Keratinocyte (primary cell): ENCODE results near the gene PRR36. TPM values are rescaled to one million over a fixed set of nuclear protein-coding genes. Genes with fewer than 3 reads are reported as not detected.
A peak's percentile ranks its signal among the peaks of the same experiment; 100 is the strongest.

ENCODE experiments used
- DNase-seq: peaks from one replicate; pipeline ENCODE4 v3.0.0-alpha.2; 2011; ENCODE audit warnings: low read depth, missing footprints, low spot score
- FAIRE-seq: peaks from 2 replicates; lab custom pipeline; 2011; peaks lifted over from hg19 to GRCh38; lab: Jason Lieb, UNC
- H2AFZ ChIP-seq: 2 replicates; pipeline ENCODE4 v1.6.0; 2012; ENCODE audit warnings: low read length, control low read depth, inconsistent platforms; ENCODE audit not compliant: control insufficient read depth
- H3K27ac ChIP-seq: 2 replicates; pipeline ENCODE4 v1.5.1; 2011; ENCODE audit warnings: low read length; ENCODE audit not compliant: control insufficient read depth, insufficient read depth
- H3K27me3 ChIP-seq: 3 replicates; pipeline ENCODE4 v1.6.0; 2011; ENCODE audit warnings: low read length; ENCODE audit not compliant: control insufficient read depth, insufficient read depth; ENCODE audit errors: extremely low read depth
- H3K36me3 ChIP-seq, 2 experiments: 2 replicates in 1 of 2; 3 replicates in 1 of 2; pipeline ENCODE4 v1.5.1; 2011; ENCODE audit warnings: low read length in 2 of 2, mild to moderate bottlenecking in 1 of 2; ENCODE audit not compliant: control insufficient read depth in 2 of 2, insufficient read depth in 2 of 2; ENCODE audit errors: extremely low read depth in 1 of 2
- H3K4me1 ChIP-seq: 3 replicates; pipeline ENCODE4 v1.5.1; 2011; ENCODE audit warnings: low read length; ENCODE audit not compliant: control insufficient read depth, insufficient read depth; ENCODE audit errors: extremely low read depth
- H3K4me2 ChIP-seq: 3 replicates; pipeline ENCODE4 v1.6.0; 2011; ENCODE audit warnings: low read depth, low read length; ENCODE audit not compliant: control insufficient read depth, insufficient read depth; ENCODE audit errors: extremely low read depth
- H3K4me3 ChIP-seq, 3 experiments: fragments of 200-600 bp in 1 of 3; sonication (generic) in 1 of 3; 2 replicates in 2 of 3; 3 replicates in 1 of 3; pipeline ENCODE4 v1.5.1; 2011 to 2016; ENCODE audit warnings: low read length in 3 of 3, mild to moderate bottlenecking in 3 of 3, control low read depth in 2 of 3, inconsistent platforms in 1 of 3, low read depth in 1 of 3, mixed read lengths in 1 of 3, mixed run types in 1 of 3, moderate library complexity in 1 of 3; ENCODE audit not compliant: control insufficient read depth in 2 of 3, insufficient read depth in 2 of 3; ENCODE audit errors: extremely low read depth in 1 of 3
- H3K79me2 ChIP-seq: 2 replicates; pipeline ENCODE4 v1.6.0; 2012; ENCODE audit warnings: low read length; ENCODE audit not compliant: control insufficient read depth, insufficient read depth
- H3K9ac ChIP-seq: 3 replicates; pipeline ENCODE4 v1.6.0; 2011; ENCODE audit warnings: low read length; ENCODE audit not compliant: control insufficient read depth, insufficient read depth; ENCODE audit errors: extremely low read depth
- H3K9me1 ChIP-seq: 3 replicates; pipeline ENCODE4 v1.6.0; 2011; ENCODE audit warnings: low read length; ENCODE audit not compliant: control insufficient read depth, insufficient read depth; ENCODE audit errors: extremely low read depth
- H3K9me3 ChIP-seq: 2 replicates; pipeline ENCODE4 v1.5.1; 2012; ENCODE audit warnings: low read depth, low read length; ENCODE audit not compliant: control insufficient read depth
- H4K20me1 ChIP-seq: 3 replicates; pipeline ENCODE4 v1.6.0; 2011; ENCODE audit warnings: low read length; ENCODE audit not compliant: control insufficient read depth, insufficient read depth; ENCODE audit errors: extremely low read depth
- CTCF ChIP-seq, 3 experiments: IDR thresholded peaks in 1 of 3; conservative IDR thresholded peaks in 1 of 3; optimal IDR thresholded peaks in 1 of 3; 2 replicates in 2 of 3; 3 replicates in 1 of 3; pipeline versions ENCODE3 to v1.5.1; 2011; ENCODE audit warnings: low read length in 3 of 3, mild to moderate bottlenecking in 3 of 3, moderate library complexity in 2 of 3, control low read depth in 1 of 3, inconsistent platforms in 1 of 3; ENCODE audit not compliant: insufficient read depth in 2 of 3; ENCODE audit errors: extremely low read depth in 1 of 3
- EZH2 ChIP-seq: IDR thresholded peaks from one replicate; pipeline ENCODE4 v1.6.1; 2012; ENCODE audit warnings: inconsistent platforms, mild to moderate bottlenecking, low read length, moderate library complexity
- dilution Hi-C: fragments of 300-500 bp; cut with MboI; formaldehyde crosslinking; loops from one replicate; pipeline ENCODE4 v1.7.0; 2020; ENCODE audit warnings: low sequenced_read_pairs; ENCODE audit not compliant: extremely low pct_ligation_motif_present
- polyA plus RNA-seq, 5 experiments: library from polyadenylated mRNA; depleted of rRNA in 3 of 5; stranded (reverse) in 3 of 5; stranded (forward) in 1 of 5; unstranded in 1 of 5; fragments of >200 nt; gene quantifications; 1 replicate in 1 of 5; 2 replicates in 3 of 5; 3 replicates in 1 of 5; pipeline versions ENCODE4 v1.2.1 to v1.2.3, GENCODE V29; 2011 to 2012; ENCODE audit warnings: missing spikeins in 2 of 5, low read depth in 1 of 5, low replicate concordance in 1 of 5

The PRR36 gene
- polyA plus RNA-seq, 1 donor (not counting 4 experiments of a cell fraction or from before 2014, with no cell fraction given): not detected

- H2AFZ ChIP-seq: no peak overlapping the region
- H3K9me3 ChIP-seq: no peaks in the 10 kb centered on the region
- no peaks in the 10 kb centered on the region for H3K27me3 ChIP-seq
- H3K4me2 ChIP-seq: no peak overlapping the region
- no peak for TF ChIP-seq CTCF (optimal IDR thresholded peaks at IDR 0.05 in 1 of 3, IDR thresholded peaks at IDR 0.05 in 1 of 3, conservative IDR thresholded peaks at IDR 0.05 in 1 of 3; ENCODE audit: extremely low read depth in 1 of 3, insufficient read depth in 2 of 3, low read length in 3 of 3)
- no peak for TF ChIP-seq EZH2
- no peak for DNase-seq
- no peaks in the 10 kb centered on the region for H3K9me1 ChIP-seq
- no peaks in the 10 kb centered on the region for H3K36me3 ChIP-seq
- no peaks in the 10 kb centered on the region for H4K20me1 ChIP-seq
- H3K4me1 ChIP-seq: peaks cover 22% of the 10 kb centered on the region
- dilution Hi-C loops: no loop called here
- FAIRE-seq: no peak
- no peak overlapping the region for H3K27ac ChIP-seq
- H3K9ac ChIP-seq: no peak overlapping the region
- no peak overlapping the region for H3K4me3 ChIP-seq
- H3K79me2 ChIP-seq: no peaks in the 10 kb centered on the region
Observed at GRCh38 chr19:7866399-7867091, 7.6 kb downstream of the PRR36 start.

GRCh38 chr19:7865262-7865911, 8.8 kb downstream of the PRR36 start:
- no peak overlapping the region for H3K27ac ChIP-seq
- H3K9me3 ChIP-seq: no peaks in the 10 kb centered on the region
- no peak overlapping the region for H3K4me3 ChIP-seq
- H3K27me3 ChIP-seq: no peaks in the 10 kb centered on the region
- no peak overlapping the region for H2AFZ ChIP-seq
- H3K9ac ChIP-seq: peak overlapping the region; percentile 33
- TF ChIP-seq EZH2 (no peak), CTCF (optimal IDR thresholded peaks at IDR 0.05 in 1 of 3, IDR thresholded peaks at IDR 0.05 in 1 of 3, conservative IDR thresholded peaks at IDR 0.05 in 1 of 3; ENCODE audit: extremely low read depth in 1 of 3, insufficient read depth in 2 of 3, low read length in 3 of 3) (peak in 2 of 3 experiments; percentile 12 to 19)
- FAIRE-seq (no peak), DNase-seq (no peak)
- peaks cover 0 to 3% of the 10 kb centered on the region in 2 experiments for H3K36me3 ChIP-seq
- peak overlapping the region; percentile 45 for H3K4me2 ChIP-seq
- no peaks in the 10 kb centered on the region for H3K9me1 ChIP-seq
- H3K4me1 ChIP-seq: peaks cover 15% of the 10 kb centered on the region
- no peaks in the 10 kb centered on the region for H4K20me1 ChIP-seq
- dilution Hi-C loops: no loop called here
- no peaks in the 10 kb centered on the region for H3K79me2 ChIP-seq
